Measurements from ENCODE around the gene GLIS1. TPM values are rescaled to one million over a fixed set of nuclear protein-coding genes. Genes with fewer than 3 reads are reported as not detected.
A peak's percentile ranks its signal among the peaks of the same experiment; 100 is the strongest.

GLIS1 gene
- total RNA-seq, 1 experiment from 2014 or later = 1.4 TPM

DNA sequence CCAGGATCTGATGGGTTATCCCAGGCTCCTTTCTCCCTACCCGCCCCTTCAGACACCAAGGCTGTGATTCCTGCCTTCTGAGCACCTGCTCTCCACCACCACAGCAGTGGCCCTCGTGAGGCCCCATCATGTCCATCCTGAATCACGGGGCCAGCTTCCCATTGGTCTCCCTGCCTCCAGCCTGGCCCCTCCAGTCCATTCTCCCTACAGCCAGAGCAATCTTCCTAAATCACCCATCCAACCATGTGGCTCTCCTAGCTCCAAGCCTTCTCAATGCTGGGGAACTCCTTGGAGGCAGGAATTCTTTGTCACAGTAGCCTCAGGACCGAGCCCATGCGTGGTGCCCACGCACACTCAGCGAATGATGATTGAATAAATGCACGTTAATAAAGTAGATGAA lies 8.9 kb upstream of the GLIS1 start:
- no peaks in the 10 kb centered on the region for H3K27me3 ChIP-seq
- no peak for DNase-seq
- no peak overlapping the region for H3K4me3 ChIP-seq
- H3K36me3 ChIP-seq = no peaks in the 10 kb centered on the region
- peaks cover 3% of the 10 kb centered on the region for H3K9me3 ChIP-seq

DNA sequence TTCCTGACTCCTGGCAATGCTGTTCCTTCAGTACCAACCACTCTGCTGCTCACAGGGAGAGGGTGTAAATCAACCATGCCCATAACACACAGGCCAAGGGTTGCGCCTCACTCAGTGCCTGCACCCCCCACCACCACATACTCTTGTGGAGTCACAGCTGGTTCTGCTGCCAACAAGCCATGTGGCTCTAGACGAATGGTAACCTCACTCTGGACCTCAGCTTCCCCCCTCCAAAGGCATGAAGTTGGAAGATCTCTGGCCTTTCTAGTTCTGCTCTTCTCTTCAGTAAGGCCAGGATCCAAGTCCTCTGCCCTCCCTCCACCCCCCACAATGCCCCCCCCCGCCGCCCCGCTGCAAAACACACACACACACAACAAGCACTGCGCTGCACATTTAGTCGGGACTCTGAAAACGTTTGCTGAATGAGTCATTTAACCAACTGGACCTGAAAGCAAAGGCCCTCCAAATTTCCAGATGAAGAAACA lies 1.7 kb upstream of the GLIS1 start:
- Histone ChIP-seq H3K27me3 (no peaks in the 10 kb centered on the region), H3K4me3 (no peak overlapping the region), H3K9me3 (peaks cover 4% of the 10 kb centered on the region), H3K36me3 (no peaks in the 10 kb centered on the region; the same call in 1 of the 2 replicates)
- peak; percentile 77 for DNase-seq

DNA sequence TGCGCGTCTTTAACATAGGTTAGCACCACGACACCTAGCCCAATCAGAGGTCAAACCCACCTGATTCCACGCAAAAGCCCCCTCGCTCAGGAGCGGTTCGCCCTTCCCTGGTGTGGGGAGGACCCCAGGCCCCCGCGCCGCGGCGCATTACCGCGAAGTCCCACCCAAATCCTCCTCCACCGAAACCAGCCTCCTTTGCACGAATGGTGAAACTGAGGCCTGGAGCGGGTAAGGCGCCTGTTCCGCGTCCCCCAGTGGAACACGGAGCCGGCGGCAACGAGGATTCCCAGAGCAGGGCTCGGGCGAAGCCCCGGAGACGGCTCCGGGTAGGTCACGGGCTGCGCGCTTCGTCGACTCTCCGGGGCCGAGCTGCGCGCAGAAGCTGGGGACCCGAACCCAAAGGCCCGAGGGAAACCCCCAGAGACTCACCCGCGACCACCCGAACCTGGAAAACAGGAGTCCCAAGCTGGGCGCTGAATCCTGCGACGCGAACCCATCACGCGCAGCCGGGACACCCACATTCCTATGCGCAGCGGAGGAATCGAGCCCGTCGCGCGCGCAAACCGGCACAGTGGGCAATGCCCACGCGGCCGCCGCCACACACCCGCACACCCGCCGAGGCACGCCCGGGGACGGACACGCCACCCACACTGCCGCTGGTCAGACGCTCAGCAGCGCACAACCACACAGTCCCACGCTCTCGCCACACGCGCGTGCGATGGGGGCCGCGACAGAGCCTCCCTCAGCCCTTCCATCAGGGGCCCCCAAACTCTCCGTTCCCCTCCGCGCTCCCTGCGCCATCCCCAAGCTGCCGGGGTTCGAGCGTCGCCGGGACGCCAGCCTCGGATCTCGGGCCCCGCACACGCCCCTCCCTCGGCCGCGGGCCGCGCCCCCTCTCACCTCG lies 507 bp downstream of the GLIS1 start:
- DNase-seq = no peak
- peak overlapping the region; percentile 69 for H3K4me3 ChIP-seq
- no peaks in the 10 kb centered on the region for H3K27me3 ChIP-seq
- no peaks in the 10 kb centered on the region; the same call in 1 of the 2 replicates for H3K36me3 ChIP-seq
- peaks cover 4% of the 10 kb centered on the region for H3K9me3 ChIP-seq

DNA sequence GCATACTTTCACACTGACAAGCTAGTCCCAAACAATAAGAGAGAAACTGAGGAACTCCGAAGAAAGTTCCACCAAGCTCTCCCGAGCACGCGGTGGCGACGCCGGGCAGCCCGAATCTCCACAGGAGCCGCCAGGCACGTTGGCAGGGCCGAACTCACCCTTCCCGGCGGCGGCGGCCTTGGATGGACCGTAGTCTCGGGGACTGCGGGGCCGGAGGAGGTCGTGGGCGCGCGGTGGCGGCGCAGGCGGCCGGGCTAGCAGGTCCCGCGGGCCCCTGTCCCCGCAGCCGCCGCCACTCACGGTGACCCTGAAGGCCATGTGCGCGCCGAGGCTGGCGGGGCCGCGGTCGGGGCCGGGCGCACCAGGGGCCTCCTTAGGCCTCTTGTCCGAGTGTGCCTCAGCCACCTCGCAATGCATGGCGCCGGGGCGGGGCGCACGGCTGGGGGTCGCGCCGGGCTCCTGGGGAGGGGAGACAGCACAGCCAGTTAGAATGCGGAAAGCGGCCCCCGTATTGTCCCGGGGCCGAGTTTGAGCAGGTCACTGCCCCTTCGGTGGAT lies 1.2 kb downstream of the GLIS1 start:
- Histone ChIP-seq H3K4me3 (peak overlapping the region; percentile 69), H3K9me3 (peaks cover under 1% of the 10 kb centered on the region; the same call in 1 of the 2 replicates)
- DNase-seq = no peak

GRCh38 chr1:53736290-53736689 lies 2.7 kb downstream of the GLIS1 start:
- Histone ChIP-seq H3K36me3 (no peaks in the 10 kb centered on the region; the same call in 1 of the 2 replicates), H3K4me3 (no peak overlapping the region), H3K9me3 (no peaks in the 10 kb centered on the region), H3K27me3 (no peaks in the 10 kb centered on the region)
- DNase-seq = no peak

More for the DNA sequence above, 1.2 kb downstream of the GLIS1 start:
- H3K36me3 ChIP-seq = no peaks in the 10 kb centered on the region; the same call in 1 of the 2 replicates
- H3K27me3 ChIP-seq = no peaks in the 10 kb centered on the region

GRCh38 chr1:53735681-53736080 lies 3.3 kb downstream of the GLIS1 start:
- DNase-seq = no peak
- Histone ChIP-seq H3K9me3 (no peaks in the 10 kb centered on the region), H3K27me3 (no peaks in the 10 kb centered on the region), H3K36me3 (no peaks in the 10 kb centered on the region; the same call in 1 of the 2 replicates), H3K4me3 (no peak overlapping the region)

GRCh38 chr1:53735261-53735660 lies 3.7 kb downstream of the GLIS1 start:
- DNase-seq = no peak
- no peaks in the 10 kb centered on the region; the same call in 1 of the 2 replicates for H3K36me3 ChIP-seq
- no peaks in the 10 kb centered on the region for H3K9me3 ChIP-seq
- no peaks in the 10 kb centered on the region for H3K27me3 ChIP-seq
- no peak overlapping the region for H3K4me3 ChIP-seq

- no peak overlapping the region for H3K4me3 ChIP-seq
- H3K27me3 ChIP-seq = no peaks in the 10 kb centered on the region
- no peaks in the 10 kb centered on the region for H3K9me3 ChIP-seq
- H3K36me3 ChIP-seq = no peaks in the 10 kb centered on the region; the same call in 1 of the 2 replicates
- no peak for DNase-seq
These were observed 4.2 kb downstream of the GLIS1 start for GRCh38 chr1:53734650-53735211.

- Histone ChIP-seq H3K9me3 (no peaks in the 10 kb centered on the region), H3K4me3 (peak overlapping the region; percentile 22), H3K36me3 (no peaks in the 10 kb centered on the region; the same call in 1 of the 2 replicates), H3K27me3 (no peaks in the 10 kb centered on the region)
- no peak for DNase-seq
These were observed 4.9 kb downstream of the GLIS1 start for GRCh38 chr1:53733975-53734649.

- no peaks in the 10 kb centered on the region for H3K9me3 ChIP-seq
- DNase-seq = no peak
- peak overlapping the region; percentile 22 for H3K4me3 ChIP-seq
- no peaks in the 10 kb centered on the region; the same call in 1 of the 2 replicates for H3K36me3 ChIP-seq
- no peaks in the 10 kb centered on the region for H3K27me3 ChIP-seq
These were observed 5.5 kb downstream of the GLIS1 start for GRCh38 chr1:53733447-53733931.

- H3K4me3 ChIP-seq = peak overlapping the region; percentile 22
- no peaks in the 10 kb centered on the region for H3K9me3 ChIP-seq
- DNase-seq = peak; percentile 56
- no peaks in the 10 kb centered on the region for H3K27me3 ChIP-seq
- H3K36me3 ChIP-seq = no peaks in the 10 kb centered on the region; the same call in 1 of the 2 replicates
These were observed 6.0 kb downstream of the GLIS1 start for GRCh38 chr1:53732912-53733317.

DNA sequence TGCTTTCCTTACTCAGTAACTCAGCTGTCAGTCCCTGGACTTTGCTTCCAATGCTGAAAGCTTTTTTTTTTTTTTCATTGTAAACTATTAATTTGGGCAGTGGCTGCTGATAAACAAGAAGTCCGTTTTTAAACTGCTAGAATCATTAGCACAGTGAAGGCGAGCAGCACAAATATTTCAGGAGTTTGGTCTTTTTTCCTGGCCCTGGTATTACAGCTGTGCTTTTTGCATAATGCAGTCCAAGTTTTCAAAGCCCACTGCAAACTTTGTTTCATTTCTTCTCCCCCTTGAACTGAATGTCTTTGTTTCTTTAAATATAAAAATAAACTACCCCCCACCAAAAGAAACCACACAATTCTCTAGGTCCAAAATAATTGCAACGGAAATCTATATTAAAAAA lies 6.6 kb downstream of the GLIS1 start:
- no peak for DNase-seq

GRCh38 chr1:53731779-53732305 lies 7.1 kb downstream of the GLIS1 start:
- H3K27me3 ChIP-seq = no peaks in the 10 kb centered on the region
- H3K4me3 ChIP-seq = peak overlapping the region; percentile 22
- DNase-seq = peak; percentile 31
- H3K36me3 ChIP-seq = no peaks in the 10 kb centered on the region
- H3K9me3 ChIP-seq = no peaks in the 10 kb centered on the region

More for the DNA sequence above, 6.6 kb downstream of the GLIS1 start:
- Histone ChIP-seq H3K9me3 (no peaks in the 10 kb centered on the region), H3K36me3 (no peaks in the 10 kb centered on the region; the same call in 1 of the 2 replicates), H3K4me3 (peak overlapping the region; percentile 22), H3K27me3 (no peaks in the 10 kb centered on the region)

GRCh38 chr1:53731043-53731600 lies 7.8 kb downstream of the GLIS1 start:
- H3K4me3 ChIP-seq = no peak overlapping the region
- H3K9me3 ChIP-seq = no peaks in the 10 kb centered on the region
- no peaks in the 10 kb centered on the region for H3K27me3 ChIP-seq
- H3K36me3 ChIP-seq = no peaks in the 10 kb centered on the region
- DNase-seq = no peak

- DNase-seq = peak; percentile 53
- H3K4me3 ChIP-seq = no peak overlapping the region
- no peaks in the 10 kb centered on the region for H3K36me3 ChIP-seq
- no peaks in the 10 kb centered on the region for H3K27me3 ChIP-seq
- no peaks in the 10 kb centered on the region for H3K9me3 ChIP-seq
These were observed 8.6 kb downstream of the GLIS1 start for GRCh38 chr1:53730224-53730865.
